ENCODE data around the gene AGT. TPM values are rescaled to one million over a fixed set of nuclear protein-coding genes. Genes with fewer than 3 reads are reported as not detected.
A peak's percentile ranks its signal among the peaks of the same experiment; 100 is the strongest.

The AGT gene
- total RNA-seq, 2 experiments from 2014 or later = not detected

DNA sequence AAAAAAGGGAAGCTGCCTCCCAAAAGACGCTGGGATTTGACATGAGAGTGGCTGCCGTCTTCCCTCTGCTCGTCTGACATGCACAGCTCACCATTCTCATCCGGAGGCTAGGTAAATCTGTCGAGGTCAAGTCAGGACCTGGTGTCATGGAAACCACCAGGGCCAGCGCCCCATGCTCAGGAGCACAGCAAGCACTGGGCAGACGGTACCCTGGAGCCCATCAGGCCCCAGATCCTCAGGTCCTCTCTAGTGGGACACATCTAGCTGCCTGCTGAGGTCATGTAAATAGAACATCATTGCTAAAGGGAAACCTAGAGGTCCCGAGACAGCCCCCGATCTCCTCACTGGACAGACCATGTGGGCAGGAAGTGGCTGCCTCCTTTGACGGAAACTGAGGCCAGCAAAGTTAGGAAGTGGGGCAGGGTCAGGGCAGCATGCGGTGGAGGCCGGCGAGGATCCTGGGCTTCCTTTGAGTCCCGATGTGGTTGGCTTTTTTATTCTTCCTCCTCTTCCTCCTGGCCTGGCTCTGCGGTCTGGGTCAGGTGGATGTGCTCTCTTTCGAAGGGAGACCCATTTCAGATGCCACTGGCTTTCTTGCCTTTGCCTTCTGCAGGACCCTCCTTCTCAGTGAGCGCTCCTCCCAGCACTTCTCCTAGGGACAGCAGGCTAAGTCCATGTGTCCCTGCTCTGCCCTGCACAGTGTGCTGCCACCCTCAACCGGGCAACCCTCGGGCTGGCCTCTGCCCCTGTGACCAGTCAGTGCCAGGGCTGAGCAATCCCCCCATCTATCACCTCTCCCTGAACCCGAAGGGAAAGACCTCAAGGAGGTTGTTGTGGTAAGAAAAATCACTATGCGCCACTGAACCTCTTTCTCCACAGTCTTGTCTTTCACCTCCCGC, 5.9 kb downstream of the AGT start:
- Mint-ChIP-seq H3K36me3 (no peaks in the 10 kb centered on the region), H3K27me3 (peaks cover 11% of the 10 kb centered on the region), H3K4me3 (peak overlapping the region; percentile 47), H3K9me3 (no peaks in the 10 kb centered on the region), H3K4me1 (peaks cover 11% of the 10 kb centered on the region), H3K27ac (no peak overlapping the region)
- no peak for ATAC-seq (ENCODE audit: low read depth)
- POLR2A ChIA-PET = no interaction called here
- no peak for DNase-seq

DNA sequence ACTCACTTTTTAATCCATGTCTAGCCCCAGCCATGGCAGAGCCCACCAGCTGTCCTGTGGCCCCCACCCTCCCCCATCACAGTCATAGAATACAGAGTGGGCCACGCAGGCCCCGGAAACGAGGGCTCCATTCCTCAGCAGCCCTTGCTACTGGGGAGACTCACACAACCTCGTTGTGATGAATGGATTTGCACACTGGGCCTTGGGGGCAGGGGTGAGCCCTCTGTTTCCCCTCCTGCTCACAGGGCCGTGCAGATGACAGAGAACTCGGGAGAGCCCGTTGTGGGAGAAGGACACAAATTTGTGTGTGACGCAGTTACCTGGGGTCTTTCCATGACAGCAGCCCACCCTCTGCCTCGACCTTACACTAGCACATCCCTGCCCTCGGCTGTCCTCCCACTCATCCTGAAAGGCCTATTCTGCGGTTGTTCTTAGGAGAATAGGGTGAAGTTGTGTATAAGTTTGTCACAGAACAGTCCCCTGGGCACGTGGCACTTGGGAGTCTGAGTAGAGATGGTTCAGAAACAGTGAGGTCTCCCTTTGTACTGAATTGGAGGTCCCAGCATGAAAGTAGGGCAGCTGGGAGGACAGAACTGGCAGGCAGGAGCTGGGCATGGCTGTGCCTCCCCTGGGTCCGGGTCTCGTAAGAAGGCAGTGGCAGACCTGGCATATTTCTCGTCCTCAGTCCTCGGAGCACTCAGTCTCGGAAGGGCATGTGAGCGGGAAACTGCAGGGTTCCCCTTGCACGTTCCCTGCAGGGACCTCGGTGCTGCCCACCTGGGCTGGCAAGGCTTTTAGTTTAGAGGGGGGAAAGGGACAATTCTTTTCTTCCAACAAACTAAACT, 6.8 kb downstream of the AGT start:
- Mint-ChIP-seq H3K9me3 (no peaks in the 10 kb centered on the region), H3K27ac (no peak overlapping the region), H3K36me3 (no peaks in the 10 kb centered on the region), H3K4me3 (no peak overlapping the region), H3K27me3 (peaks cover 11% of the 10 kb centered on the region), H3K4me1 (peaks cover 11% of the 10 kb centered on the region)
- no peak for ATAC-seq (ENCODE audit: low read depth)
- POLR2A ChIA-PET = no interaction called here
- no peak for DNase-seq

DNA sequence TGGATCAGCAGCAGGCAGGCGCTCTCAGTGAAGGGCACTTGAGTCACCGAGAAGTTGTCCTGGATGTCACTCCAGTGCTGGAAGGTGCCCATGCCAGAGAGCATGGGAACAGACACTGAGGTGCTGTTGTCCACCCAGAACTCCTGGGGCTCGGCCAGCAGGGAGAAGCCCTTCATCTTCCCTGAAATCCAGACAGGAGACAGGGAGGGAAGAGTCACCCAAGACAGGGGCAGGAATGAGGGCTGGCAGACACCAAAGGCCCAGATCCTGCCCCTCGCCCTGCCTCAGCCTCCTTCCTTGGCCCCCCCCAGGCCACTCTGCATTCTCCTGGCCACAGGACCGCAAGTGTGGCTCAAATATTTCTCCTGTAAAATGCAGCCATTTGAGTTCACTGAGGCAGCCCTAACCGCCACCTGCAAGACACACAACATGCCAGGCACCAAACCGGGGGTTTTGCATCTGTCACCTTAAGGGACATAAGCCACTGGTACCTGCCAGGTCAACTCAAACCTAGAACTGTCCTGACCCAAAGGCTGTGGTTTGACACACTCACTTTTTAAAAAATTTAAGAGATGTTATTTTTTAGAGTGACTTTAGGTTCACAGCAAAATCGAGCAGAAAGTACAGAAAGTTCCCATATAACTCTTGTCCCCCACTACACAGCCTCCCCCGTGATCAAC, 7.8 kb downstream of the AGT start:
- no peak for ATAC-seq (ENCODE audit: low read depth)

DNA sequence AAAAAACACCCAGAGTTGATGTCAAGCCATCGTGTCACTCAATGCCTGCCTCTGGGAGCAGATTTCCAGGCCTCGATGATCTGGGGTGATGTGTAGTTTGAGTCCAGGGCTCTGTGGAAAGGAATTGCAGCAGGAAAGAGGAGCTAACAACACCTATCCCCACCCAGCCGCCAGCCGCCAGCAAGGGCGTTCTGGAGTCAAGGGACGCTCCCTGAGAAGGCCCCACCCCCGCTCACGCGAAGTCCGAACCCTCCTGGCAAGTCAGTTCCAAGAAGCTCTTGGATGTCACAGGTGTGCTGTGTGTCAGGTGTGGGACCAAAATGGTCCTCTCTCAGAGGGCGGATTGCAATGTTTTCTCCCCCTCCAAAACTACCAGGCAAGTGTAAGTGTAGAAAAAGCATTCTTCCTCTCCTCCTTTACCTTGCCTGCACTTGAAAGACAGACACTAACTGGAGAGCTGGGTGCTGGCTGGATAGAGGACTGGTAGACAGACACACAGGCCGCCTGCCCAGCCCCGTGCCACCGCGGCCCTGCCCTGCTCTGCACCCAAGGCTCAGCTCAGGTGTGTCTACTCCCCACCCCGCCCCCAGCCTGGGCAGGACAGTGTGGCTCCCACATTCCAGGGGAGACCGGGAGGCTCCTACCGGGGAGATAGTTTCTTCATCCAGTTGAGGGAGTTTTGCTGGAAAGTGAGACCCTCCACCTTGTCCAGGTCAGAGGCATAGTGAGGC, 8.5 kb downstream of the AGT start:
- Mint-ChIP-seq H3K27me3 (peaks cover 11% of the 10 kb centered on the region), H3K4me3 (no peak overlapping the region), H3K9me3 (no peaks in the 10 kb centered on the region), H3K36me3 (no peaks in the 10 kb centered on the region), H3K27ac (no peak overlapping the region), H3K4me1 (peaks cover 11% of the 10 kb centered on the region)
- no peak for DNase-seq
- no peak for ATAC-seq (ENCODE audit: low read depth)
- POLR2A ChIA-PET = no interaction called here

More for the DNA sequence above, 7.8 kb downstream of the AGT start:
- H3K9me3 Mint-ChIP-seq = no peaks in the 10 kb centered on the region
- DNase-seq = no peak
- peaks cover 11% of the 10 kb centered on the region for H3K27me3 Mint-ChIP-seq
- H3K36me3 Mint-ChIP-seq = no peaks in the 10 kb centered on the region
- H3K27ac Mint-ChIP-seq = no peak overlapping the region
- H3K4me3 Mint-ChIP-seq = no peak overlapping the region
- POLR2A ChIA-PET = no interaction called here
- H3K4me1 Mint-ChIP-seq = peaks cover 11% of the 10 kb centered on the region

DNA sequence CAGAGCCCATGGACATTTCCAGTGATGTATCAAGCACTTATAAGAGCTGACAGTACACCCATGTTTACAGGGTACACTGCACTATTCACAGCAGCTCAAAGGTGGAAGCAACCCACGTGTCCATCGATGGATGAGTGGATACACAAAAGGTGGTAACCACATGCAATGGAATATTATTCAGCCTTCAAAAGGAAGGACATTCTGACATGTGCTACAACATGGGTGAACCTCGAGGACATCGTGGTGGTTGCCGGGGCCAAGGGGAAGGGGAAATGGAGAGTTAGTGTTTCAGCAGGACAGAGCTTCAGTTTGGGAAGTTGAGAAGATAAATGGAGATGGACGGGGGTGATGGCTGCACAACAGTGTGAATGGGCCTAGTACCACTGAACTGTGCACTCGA, 9.1 kb downstream of the AGT start:
- no peak for DNase-seq
- POLR2A ChIA-PET = no interaction called here
- Mint-ChIP-seq H3K4me1 (peaks cover 11% of the 10 kb centered on the region), H3K27ac (no peak overlapping the region), H3K4me3 (no peak overlapping the region), H3K9me3 (no peaks in the 10 kb centered on the region), H3K36me3 (no peaks in the 10 kb centered on the region), H3K27me3 (peaks cover 11% of the 10 kb centered on the region)
- no peak for ATAC-seq (ENCODE audit: low read depth)

DNA sequence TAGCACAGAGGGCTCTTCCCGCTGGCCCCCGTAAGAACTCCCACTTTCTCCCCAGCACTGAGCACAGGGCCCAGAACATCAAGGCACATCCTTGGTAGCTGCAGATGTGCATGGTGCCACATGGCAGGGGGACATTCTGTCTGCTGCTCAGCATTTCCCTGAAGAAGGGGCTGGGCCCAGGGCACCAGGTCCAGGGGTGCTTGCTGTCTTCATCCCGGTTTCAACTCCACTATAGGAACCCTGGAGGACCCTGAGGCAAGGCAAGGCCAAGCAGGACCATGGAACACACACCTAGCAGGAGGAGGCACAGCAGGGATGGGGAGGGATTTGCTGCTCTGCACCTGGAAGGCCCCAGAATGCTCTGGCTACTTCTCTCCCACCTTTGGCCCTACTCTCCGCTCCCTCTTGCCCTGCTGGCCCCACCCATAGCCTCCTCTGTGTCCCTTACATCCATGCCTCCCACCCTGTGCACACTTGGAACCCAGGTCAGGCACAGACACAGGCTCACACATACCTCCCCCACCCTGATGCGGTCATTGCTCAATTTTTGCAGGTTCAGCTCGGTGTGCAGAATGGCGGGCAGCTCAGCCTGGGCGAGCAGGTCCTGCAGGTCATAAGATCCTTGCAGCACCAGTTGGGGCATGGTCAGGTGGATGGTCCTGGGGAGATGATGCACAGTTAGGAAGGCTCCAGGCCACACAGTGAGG, 10.1 kb downstream of the AGT start:
- no peak for ATAC-seq (ENCODE audit: low read depth)
- POLR2A ChIA-PET = no interaction called here
- no peak overlapping the region for H3K4me3 Mint-ChIP-seq
- DNase-seq = no peak
- peaks cover 10% of the 10 kb centered on the region for H3K4me1 Mint-ChIP-seq
- H3K27me3 Mint-ChIP-seq = peaks cover 11% of the 10 kb centered on the region
- no peaks in the 10 kb centered on the region for H3K9me3 Mint-ChIP-seq
- no peak overlapping the region for H3K27ac Mint-ChIP-seq
- H3K36me3 Mint-ChIP-seq = no peaks in the 10 kb centered on the region

DNA sequence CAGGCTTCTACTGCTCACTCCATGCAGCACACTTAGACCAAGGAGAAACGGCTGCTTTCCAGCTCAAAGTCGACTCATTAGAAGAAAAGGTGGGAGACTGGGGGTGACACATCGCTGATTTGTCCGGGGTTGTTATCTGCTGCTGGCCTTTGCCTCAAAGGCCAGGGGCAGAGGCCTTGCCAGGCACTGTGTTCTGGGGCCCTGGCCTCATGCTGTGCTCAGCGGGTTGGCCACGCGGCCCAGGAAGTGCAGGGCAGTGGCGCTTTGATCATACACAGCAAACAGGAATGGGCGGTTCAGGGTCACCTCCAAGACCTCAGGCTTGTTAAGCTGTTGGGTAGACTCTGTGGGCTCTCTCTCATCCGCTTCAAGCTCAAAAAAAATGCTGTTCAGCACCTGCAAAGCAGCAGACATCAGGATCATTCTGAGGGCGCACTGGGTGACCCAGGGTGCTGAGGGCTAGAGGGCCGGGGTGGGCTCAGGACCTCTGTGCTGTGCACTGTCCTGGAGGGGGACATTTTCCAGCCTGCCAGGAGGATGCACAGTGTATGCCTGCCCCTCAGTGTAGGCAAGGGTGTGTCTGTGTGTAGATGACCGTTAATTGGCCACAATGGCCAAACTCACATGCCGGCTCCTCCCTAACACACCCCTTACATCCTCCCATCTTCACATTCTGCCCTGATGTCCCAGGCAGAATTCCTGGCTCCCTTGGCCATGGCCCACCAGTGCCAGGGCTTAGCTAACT, 10.8 kb downstream of the AGT start:
- Mint-ChIP-seq H3K9me3 (no peaks in the 10 kb centered on the region), H3K27me3 (peaks cover 6% of the 10 kb centered on the region), H3K27ac (no peak overlapping the region), H3K4me1 (peaks cover 5% of the 10 kb centered on the region), H3K36me3 (no peaks in the 10 kb centered on the region), H3K4me3 (no peak overlapping the region)
- DNase-seq (no peak), ATAC-seq (ENCODE audit: low read depth) (no peak)
- POLR2A ChIA-PET = no interaction called here

DNA sequence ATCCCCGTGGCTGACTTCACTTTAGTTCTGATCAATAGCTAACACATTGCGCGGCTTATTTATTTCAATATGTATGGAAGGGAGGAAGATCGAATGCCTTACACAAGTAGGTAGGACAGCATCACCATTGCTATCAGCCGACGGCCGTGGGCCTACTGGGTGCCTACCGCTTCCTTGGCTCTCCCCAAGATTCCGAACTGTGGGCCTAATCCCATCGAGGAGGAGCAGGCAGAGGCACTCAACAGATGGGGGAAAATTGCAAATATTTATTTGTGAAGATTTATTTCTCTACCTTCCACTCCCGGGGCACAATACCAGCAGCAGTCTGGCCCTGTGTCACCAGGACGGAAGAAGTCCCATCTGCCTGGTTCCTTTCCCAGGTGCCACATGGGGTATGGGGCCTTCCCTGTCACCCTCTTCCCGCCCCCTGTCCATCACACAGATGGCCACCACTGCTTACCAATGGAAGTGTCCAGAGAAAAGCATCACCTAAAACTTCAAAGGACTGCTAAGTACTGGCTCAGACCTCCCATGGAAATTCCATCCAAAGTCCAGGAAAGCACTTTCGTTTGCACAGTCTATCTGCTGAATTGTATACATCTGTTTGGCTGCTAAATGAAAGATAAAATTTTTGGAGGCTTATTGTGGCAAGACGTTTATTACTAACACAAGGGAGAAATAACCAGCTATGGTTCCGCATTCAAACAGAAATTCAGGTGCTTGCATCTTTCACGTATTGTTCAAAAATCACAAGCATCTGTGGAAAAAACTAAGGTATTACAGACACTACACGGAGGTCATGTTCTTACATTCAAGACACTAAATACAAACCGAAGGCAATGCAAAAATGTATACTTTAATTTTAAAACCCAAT, 11.8 kb downstream of the AGT start:
- Mint-ChIP-seq H3K27me3 (peaks cover 3% of the 10 kb centered on the region), H3K4me1 (no peaks in the 10 kb centered on the region), H3K4me3 (no peak overlapping the region), H3K27ac (no peak overlapping the region), H3K9me3 (no peaks in the 10 kb centered on the region), H3K36me3 (no peaks in the 10 kb centered on the region)
- POLR2A ChIA-PET = no interaction called here
- DNase-seq (no peak), ATAC-seq (ENCODE audit: low read depth) (no peak)

DNA sequence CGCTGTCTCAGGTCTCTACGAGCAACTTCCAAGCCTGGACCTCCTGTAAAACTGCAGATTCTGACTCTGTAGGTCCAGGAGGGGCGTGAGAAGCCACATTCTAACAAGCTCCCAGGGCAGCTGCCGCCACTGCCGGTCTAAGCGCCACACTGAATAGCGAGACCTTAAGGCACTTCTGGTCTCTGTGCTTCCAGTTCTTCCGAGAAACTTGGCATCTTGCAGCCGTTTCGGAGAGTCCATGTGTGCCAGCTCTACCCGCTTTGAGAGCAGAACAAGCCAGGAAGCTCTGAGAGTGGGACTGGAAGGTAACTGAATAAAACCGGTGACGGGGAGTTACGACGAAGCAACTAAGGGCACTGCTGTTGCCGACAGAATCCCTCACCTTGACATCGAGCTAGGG, 12.5 kb downstream of the AGT start:
- no peak for DNase-seq
- H3K36me3 Mint-ChIP-seq = no peaks in the 10 kb centered on the region
- H3K9me3 Mint-ChIP-seq = no peaks in the 10 kb centered on the region
- no peak for ATAC-seq (ENCODE audit: low read depth)
- no peak overlapping the region for H3K4me3 Mint-ChIP-seq
- POLR2A ChIA-PET = no interaction called here
- H3K27me3 Mint-ChIP-seq = peaks cover 3% of the 10 kb centered on the region
- H3K27ac Mint-ChIP-seq = no peak overlapping the region
- H3K4me1 Mint-ChIP-seq = no peaks in the 10 kb centered on the region

DNA sequence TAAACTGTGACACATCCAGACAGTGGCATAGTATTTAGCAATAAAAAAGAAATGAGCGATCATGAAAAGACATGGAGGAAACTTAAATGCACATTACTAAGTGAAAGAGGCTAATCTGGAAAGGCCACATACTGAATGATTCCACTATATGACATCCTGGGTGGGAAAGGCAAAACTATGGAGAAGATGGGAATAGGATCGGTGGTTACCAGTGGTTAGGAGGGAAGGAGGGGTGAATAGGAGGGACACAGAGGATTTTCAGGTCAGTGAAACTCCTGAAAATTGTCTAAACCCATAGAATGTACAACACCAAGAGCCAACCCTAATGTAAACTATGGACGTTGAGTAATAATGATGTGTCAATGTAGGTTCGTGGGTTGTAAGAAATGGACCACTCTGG, 13.8 kb downstream of the AGT start:
- no peak for DNase-seq
- H3K9me3 Mint-ChIP-seq = no peaks in the 10 kb centered on the region
- H3K36me3 Mint-ChIP-seq = no peaks in the 10 kb centered on the region
- ATAC-seq (ENCODE audit: low read depth) = no peak
- H3K27me3 Mint-ChIP-seq = peaks cover 3% of the 10 kb centered on the region
- H3K27ac Mint-ChIP-seq = no peak overlapping the region
- POLR2A ChIA-PET = no interaction called here
- no peak overlapping the region for H3K4me3 Mint-ChIP-seq
- peaks cover 2% of the 10 kb centered on the region for H3K4me1 Mint-ChIP-seq

DNA sequence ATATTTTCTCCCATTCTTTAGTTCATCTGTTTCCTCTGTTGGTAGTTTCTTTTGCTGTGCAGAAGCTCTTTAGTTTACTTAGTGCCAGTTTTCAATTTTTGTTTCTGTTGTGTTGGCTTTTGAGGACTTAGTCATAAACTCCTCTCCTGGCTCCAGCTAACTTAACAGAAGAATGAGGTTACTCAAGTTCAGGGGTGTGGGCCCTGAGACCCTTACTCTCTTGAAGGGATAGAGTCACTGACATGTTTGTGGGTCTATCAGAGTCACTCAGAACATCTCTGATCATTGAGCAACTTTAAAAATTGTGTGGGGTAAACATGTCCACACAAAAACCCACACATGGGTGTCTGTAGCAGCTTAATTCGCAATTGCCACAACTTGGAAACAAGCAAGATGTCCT, 14.2 kb downstream of the AGT start:
- ATAC-seq (ENCODE audit: low read depth) (no peak), DNase-seq (no peak)
- POLR2A ChIA-PET = no interaction called here
- Mint-ChIP-seq H3K4me3 (no peak overlapping the region), H3K27ac (no peak overlapping the region), H3K9me3 (no peaks in the 10 kb centered on the region), H3K27me3 (peaks cover 3% of the 10 kb centered on the region), H3K36me3 (no peaks in the 10 kb centered on the region), H3K4me1 (peaks cover 4% of the 10 kb centered on the region)

All from activated naive CD8-positive, alpha-beta T cell treated with anti-CD3 and anti-CD28 coated beads, Interleukin-2, amount 10 ng/mL, durations not matched to agents 7 days and 5 days (primary cell).